PC-9 (cell line): ENCODE data around the gene FUT4. TPM values are rescaled to one million over a fixed set of nuclear protein-coding genes. Genes with fewer than 3 reads are reported as not detected.
A peak's percentile ranks its signal among the peaks of the same experiment; 100 is the strongest.
"Not testable (repeated sequence)": the region's sequence is repeated elsewhere in the genome, so short reads cannot be mapped to it uniquely, and the experiment has no call there.

Experiments
- BruUV-seq: library from RNA; stranded (reverse); fragments of 400-500 nt; replicated peaks from 2 replicates; lab custom pipeline; 2021; lab: Mats Ljungman, UMichigan
- CTCF ChIA-PET: fragments of 300-600 bp; sonication (Branson Sonifier 250); formaldehyde crosslinking; loops from one replicate; lab custom pipeline; 2022; ENCODE audit warnings: antibody characterized with exemption; lab: Charles Lee
- POLR2A ChIA-PET: fragments of 300-600 bp; sonication (Branson Sonifier 250); formaldehyde crosslinking; loops from one replicate; lab custom pipeline; 2022; ENCODE audit warnings: antibody characterized with exemption; ENCODE audit not compliant: unreplicated experiment; lab: Charles Lee
- DNase-seq, 2 experiments: peaks; one replicate each; pipeline versions ENCODE4 v3.0.0 to v3.0.0-alpha.2; 2015 to 2022; ENCODE audit warnings: mixed read lengths in 1 of 2
- H2AFZ ChIP-seq: fragments of 200-600 bp; sonication (generic); 2 replicates; pipeline ENCODE4 v1.8.1; 2017; ENCODE audit warnings: antibody characterized with exemption
- H3F3A ChIP-seq: fragments of 200-600 bp; sonication (generic); 2 replicates; pipeline ENCODE4 v1.8.1; 2017; ENCODE audit warnings: antibody characterized with exemption, mild to moderate bottlenecking, low read depth; ENCODE audit not compliant: insufficient read depth
- H3K27ac ChIP-seq: fragments of 200-600 bp; sonication (generic); 2 replicates; pipeline ENCODE4 v1.6.1; 2016; ENCODE audit warnings: mixed run types
- H3K27me3 ChIP-seq: fragments of 200-600 bp; sonication (generic); 2 replicates; pipeline ENCODE4 v1.6.1; 2016; ENCODE audit warnings: low read depth, mixed run types; ENCODE audit not compliant: insufficient read depth
- H3K36me3 ChIP-seq: fragments of 200-600 bp; sonication (generic); 2 replicates; pipeline ENCODE4 v1.6.1; 2016; ENCODE audit warnings: low read depth, mixed run types
- H3K4me1 ChIP-seq: fragments of 200-600 bp; sonication (generic); replicated peaks from 2 replicates; pipeline ENCODE4 v1.6.1; 2016; ENCODE audit warnings: mixed run types; ENCODE audit not compliant: insufficient read depth
- H3K4me2 ChIP-seq: fragments of 200-600 bp; sonication (generic); 2 replicates; pipeline ENCODE4 v1.6.1; 2017; ENCODE audit warnings: mixed run types
- H3K4me3 ChIP-seq: fragments of 200-600 bp; sonication (generic); 2 replicates; pipeline ENCODE4 v1.6.1; 2016; ENCODE audit warnings: mixed run types
- H3K79me2 ChIP-seq: fragments of 200-600 bp; sonication (generic); 2 replicates; pipeline ENCODE4 v1.6.1; 2017; ENCODE audit warnings: low read depth, mixed run types
- H3K9me2 ChIP-seq: fragments of 200-600 bp; sonication (generic); 2 replicates; pipeline ENCODE4 v1.8.1; 2017; ENCODE audit warnings: mild to moderate bottlenecking; ENCODE audit not compliant: insufficient read depth
- H3K9me3 ChIP-seq: fragments of 200-600 bp; sonication (generic); 2 replicates; pipeline ENCODE4 v1.8.1; 2016; ENCODE audit warnings: low read depth; ENCODE audit not compliant: insufficient read depth
- H4K20me1 ChIP-seq: fragments of 200-600 bp; sonication (generic); 2 replicates; pipeline ENCODE4 v1.8.1; 2017; ENCODE audit not compliant: insufficient read depth
- EZH2 ChIP-seq: fragments of 200-600 bp; sonication (generic); IDR thresholded peaks from 2 replicates; pipeline ENCODE4 v1.8.0; 2017; ENCODE audit warnings: antibody characterized with exemption, low read depth
- intact Hi-C: fragments of 100-400 bp; cut with micrococcal nuclease; formaldehyde crosslinking; loops from one replicate; pipeline ENCODE4 v1.10.0; 2022; ENCODE audit not compliant: unreplicated experiment
- total RNA-seq: library from RNA; stranded (reverse); gene quantifications from 2 replicates; pipeline ENCODE4 v1.2.3, GENCODE V29; 2021
- TF ChIP-seq, protein P1 (sequence below): fragments of 200-600 bp; sonication (generic); conservative IDR thresholded peaks from 2 replicates; pipeline ENCODE4 v1.6.1; 2017; ENCODE audit warnings: mixed run types, antibody characterized with exemption, mild to moderate bottlenecking, moderate library complexity

The FUT4 gene
- total RNA-seq, 1 experiment from 2014 or later = 1.9 TPM

DNA sequence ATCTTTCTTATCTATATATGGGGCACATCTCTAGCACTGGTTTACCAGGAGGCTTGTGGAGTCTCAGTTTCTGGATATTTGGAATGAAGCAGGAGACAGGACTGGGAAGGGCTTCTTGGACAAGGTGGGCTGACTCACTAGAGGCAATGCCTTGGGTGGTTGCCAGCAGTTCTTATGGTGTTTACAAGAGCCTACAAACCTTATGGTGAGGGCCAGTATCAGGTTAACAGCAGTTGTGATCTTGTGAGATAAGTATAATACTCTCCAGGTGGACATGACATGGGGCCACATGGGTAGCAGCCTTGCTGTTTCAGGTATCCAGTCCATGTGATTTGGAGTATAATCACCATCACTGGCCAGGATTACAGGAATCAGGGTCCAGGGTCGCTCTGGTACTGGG, 10.2 kb downstream of the FUT4 start:
- Histone ChIP-seq H3K9me2 (no peaks in the 10 kb centered on the region; the same call in 1 of the 2 replicates), H3K9me3 (no peaks in the 10 kb centered on the region), H3F3A (no peaks in the 10 kb centered on the region; the same call in 1 of the 2 replicates), H3K4me3 (no peak overlapping the region), H3K27me3 (no peaks in the 10 kb centered on the region), H3K79me2 (0 out of 2 replicates have a peak, but pooled peaks cover under 1% of the 10 kb centered on the region), H3K36me3 (no peaks in the 10 kb centered on the region), H3K4me1 (no peaks in the 10 kb centered on the region), H4K20me1 (no peaks in the 10 kb centered on the region; the same call in 1 of the 2 replicates), H2AFZ (no peak overlapping the region), H3K4me2 (no peak overlapping the region), H3K27ac (no peak overlapping the region)
- BruUV-seq = no TSS peak
- TF ChIP-seq, protein P1, sequence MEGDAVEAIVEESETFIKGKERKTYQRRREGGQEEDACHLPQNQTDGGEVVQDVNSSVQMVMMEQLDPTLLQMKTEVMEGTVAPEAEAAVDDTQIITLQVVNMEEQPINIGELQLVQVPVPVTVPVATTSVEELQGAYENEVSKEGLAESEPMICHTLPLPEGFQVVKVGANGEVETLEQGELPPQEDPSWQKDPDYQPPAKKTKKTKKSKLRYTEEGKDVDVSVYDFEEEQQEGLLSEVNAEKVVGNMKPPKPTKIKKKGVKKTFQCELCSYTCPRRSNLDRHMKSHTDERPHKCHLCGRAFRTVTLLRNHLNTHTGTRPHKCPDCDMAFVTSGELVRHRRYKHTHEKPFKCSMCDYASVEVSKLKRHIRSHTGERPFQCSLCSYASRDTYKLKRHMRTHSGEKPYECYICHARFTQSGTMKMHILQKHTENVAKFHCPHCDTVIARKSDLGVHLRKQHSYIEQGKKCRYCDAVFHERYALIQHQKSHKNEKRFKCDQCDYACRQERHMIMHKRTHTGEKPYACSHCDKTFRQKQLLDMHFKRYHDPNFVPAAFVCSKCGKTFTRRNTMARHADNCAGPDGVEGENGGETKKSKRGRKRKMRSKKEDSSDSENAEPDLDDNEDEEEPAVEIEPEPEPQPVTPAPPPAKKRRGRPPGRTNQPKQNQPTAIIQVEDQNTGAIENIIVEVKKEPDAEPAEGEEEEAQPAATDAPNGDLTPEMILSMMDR = no peak
- no peak for TF ChIP-seq EZH2
- intact Hi-C loops = no loop called here
- ChIA-PET POLR2A (no interaction called here), CTCF (no interaction called here)
- peak; percentile 22 to 73 for DNase-seq

DNA sequence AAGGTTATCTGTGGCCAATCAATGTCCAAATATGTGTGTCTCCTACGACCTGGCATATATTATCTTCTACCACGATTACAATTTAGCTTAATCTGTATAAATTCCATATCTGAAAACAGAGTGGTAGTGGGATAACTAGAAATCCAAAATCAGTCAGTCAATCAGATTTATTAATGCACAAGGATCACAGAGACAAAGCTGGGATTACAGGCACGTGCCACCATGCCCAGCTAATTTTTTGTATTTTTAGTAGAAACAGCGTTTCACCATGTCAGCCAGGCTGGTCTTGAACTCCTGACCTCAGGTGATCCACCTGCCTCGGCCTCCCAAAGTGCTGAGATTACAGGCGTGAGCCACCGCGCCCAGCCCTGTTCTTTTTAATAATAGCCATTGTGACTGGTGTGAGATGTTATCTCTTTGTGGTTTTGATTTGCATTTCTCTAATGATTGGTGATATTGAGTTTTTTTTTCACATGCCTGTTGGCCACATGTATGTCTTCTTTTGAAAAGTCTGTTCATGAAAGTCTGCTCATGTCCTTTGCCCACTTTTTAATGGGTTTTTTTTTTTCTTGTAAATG, 12.1 kb downstream of the FUT4 start:
- not testable (repeated sequence) for BruUV-seq

GRCh38 chr11:94557421-94557820, 13.7 kb downstream of the FUT4 start:
- no peaks in the 10 kb centered on the region for H3K4me1 ChIP-seq
- no peak overlapping the region for H3K27ac ChIP-seq
- no peaks in the 10 kb centered on the region; the same call in 1 of the 2 replicates for H3K9me2 ChIP-seq
- no peaks in the 10 kb centered on the region for H3K79me2 ChIP-seq
- H2AFZ ChIP-seq = no peak overlapping the region
- TF ChIP-seq EZH2 = no peak
- TF ChIP-seq, protein P1 = no peak
- intact Hi-C loops = no loop called here
- no TSS peak for BruUV-seq
- ChIA-PET CTCF (no interaction called here), POLR2A (no interaction called here)
- no peak for DNase-seq
- H4K20me1 ChIP-seq = no peaks in the 10 kb centered on the region
- H3K27me3 ChIP-seq = no peaks in the 10 kb centered on the region
- no peaks in the 10 kb centered on the region; the same call in 1 of the 2 replicates for H3F3A ChIP-seq
- H3K9me3 ChIP-seq = no peaks in the 10 kb centered on the region
- H3K4me3 ChIP-seq = no peak overlapping the region
- no peak overlapping the region for H3K4me2 ChIP-seq
- H3K36me3 ChIP-seq = no peaks in the 10 kb centered on the region

More for the DNA sequence above, 12.1 kb downstream of the FUT4 start:
- H3F3A ChIP-seq, H4K20me1 ChIP-seq, H3K79me2 ChIP-seq, H3K9me3 ChIP-seq, H2AFZ ChIP-seq, H3K27me3 ChIP-seq, intact Hi-C loops, H3K9me2 ChIP-seq, H3K4me2 ChIP-seq, H3K4me3 ChIP-seq, H3K27ac ChIP-seq, CTCF ChIA-PET, H3K4me1 ChIP-seq, H3K36me3 ChIP-seq, POLR2A ChIA-PET, DNase-seq: not testable (repeated sequence)
